ENCODE data around the gene TNFRSF25. TPM values are rescaled to one million over a fixed set of nuclear protein-coding genes. Genes with fewer than 3 reads are reported as not detected.
A peak's percentile ranks its signal among the peaks of the same experiment; 100 is the strongest.
"Not testable (repeated sequence)": the region's sequence is repeated elsewhere in the genome, so short reads cannot be mapped to it uniquely, and the experiment has no call there.

Gene TNFRSF25
- total and polyA plus RNA-seq, 11 donors: 4.7 to 17.5 (median 9.3) TPM

DNA sequence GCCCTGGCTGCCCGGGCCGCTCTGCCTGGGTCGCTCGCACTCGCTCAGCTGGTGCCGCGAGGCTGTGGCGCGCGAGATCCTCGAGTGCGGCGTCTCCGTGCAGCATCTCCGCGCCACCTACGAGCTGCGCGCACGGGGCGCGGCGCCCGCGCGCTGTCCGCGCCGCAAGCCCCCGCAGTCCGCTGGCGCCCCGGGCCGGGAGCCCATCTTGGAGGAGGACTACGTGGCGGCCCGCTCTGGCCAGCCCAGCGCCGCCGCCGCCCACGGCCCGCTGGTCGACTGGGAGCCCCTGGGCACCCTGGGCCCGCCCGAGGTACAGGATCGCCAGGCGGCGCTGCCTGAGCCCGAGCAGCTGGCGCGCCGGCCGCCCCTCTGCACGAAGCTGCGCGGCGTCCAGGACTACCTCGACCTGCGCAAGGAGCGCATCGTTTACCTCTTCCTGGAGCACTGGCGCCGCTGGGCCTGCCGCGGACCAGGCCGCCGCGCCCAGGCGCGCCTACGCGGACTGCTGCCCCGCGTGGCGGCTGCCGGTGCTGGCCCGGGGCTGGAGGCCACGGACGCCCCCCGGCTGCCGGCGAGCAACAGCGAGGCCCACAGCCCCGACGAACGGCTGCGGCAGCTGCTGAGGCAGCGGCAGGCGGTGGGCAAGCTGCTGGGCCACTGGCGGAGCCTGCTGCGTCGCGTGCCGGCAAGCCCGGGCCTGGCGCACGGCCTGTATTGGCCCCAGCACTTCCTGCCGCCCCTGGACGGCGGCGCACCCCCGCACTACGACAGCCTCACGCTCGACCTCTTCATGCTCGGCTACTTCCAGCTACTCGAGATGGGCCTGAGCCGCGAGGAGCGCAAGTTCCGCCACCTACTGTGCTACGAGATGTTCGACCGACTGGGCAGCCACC is 10.9 kb downstream of the TNFRSF25 start:
- H3K4me3 ChIP-seq: peak overlapping the region in 2 of 12 donors; percentile 2 to 30
- intact Hi-C loops (cut with DNase I): no loop called here
- H3K4me1 ChIP-seq: peaks cover 0 to 25% (median 3%) of the 10 kb centered on the region in 12 donors
- no peak for DNase-seq
- no peaks in the 10 kb centered on the region for H3K36me3 ChIP-seq
- 4 to 13% (median 5%) methylated on average over 51 to 115 of the region's 115 CpGs for WGBS, 4 donors
- no peak overlapping the region for H3K27ac ChIP-seq
- peak in 2 of 4 donors; percentile 26 to 46 for ATAC-seq
- TF ChIP-seq, protein P1, sequence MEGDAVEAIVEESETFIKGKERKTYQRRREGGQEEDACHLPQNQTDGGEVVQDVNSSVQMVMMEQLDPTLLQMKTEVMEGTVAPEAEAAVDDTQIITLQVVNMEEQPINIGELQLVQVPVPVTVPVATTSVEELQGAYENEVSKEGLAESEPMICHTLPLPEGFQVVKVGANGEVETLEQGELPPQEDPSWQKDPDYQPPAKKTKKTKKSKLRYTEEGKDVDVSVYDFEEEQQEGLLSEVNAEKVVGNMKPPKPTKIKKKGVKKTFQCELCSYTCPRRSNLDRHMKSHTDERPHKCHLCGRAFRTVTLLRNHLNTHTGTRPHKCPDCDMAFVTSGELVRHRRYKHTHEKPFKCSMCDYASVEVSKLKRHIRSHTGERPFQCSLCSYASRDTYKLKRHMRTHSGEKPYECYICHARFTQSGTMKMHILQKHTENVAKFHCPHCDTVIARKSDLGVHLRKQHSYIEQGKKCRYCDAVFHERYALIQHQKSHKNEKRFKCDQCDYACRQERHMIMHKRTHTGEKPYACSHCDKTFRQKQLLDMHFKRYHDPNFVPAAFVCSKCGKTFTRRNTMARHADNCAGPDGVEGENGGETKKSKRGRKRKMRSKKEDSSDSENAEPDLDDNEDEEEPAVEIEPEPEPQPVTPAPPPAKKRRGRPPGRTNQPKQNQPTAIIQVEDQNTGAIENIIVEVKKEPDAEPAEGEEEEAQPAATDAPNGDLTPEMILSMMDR (IDR thresholded peaks at IDR 0.05): peak in 3 of 12 donors; percentile 8 to 26 (median 24)
- no peak for TF ChIP-seq POLR2A (IDR thresholded peaks at IDR 0.05)
- no peaks in the 10 kb centered on the region for H3K9me3 ChIP-seq
- H3K27me3 ChIP-seq: peaks cover 22 to 93% (median 60%) of the 10 kb centered on the region in 9 donors

DNA sequence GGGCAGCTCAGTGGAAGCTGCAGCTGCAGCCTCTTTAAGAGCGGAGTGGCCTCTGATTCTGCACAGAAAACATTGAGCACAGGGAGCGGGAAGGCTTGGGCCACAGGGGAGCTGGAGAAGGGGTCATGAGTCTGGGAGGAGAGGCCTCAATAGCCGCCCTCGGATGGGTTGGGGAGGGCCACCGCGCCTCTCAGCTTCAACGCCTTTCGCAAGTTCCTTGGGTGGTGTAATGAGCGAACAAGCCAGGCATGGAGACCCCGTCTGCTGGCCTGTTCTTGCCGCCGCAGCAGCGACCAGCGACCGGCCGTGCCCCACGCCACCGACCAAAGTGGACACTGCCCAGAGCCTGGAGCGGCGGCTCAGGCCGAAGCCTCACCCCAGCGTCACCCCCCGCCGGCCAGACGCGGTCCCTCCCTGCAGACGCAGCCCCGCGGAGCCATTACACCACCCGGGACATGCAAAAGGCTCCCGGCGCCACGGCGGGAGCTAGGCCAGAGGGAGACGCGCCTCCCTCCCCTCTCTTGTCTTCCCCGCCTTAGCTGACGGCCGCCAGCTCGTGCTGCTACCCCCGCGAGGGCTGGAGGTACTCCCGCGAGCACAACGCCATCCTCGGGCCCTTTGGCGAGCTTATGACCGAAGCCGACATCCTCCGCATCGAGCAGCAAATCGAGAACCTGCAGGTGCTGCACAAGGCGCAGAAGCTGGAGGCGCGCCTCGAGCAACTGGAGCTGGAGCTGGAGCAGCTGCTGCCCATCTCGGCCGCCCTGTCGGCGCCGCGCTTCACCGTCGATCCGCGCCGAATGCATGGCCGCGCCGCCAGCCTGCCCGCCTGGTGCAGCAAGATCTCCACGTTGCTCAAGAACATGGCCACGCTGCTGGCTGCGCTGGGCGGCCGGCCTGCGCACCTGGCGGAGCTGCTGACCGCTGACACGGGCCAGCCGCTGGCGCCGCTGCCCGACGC is 11.8 kb downstream of the TNFRSF25 start:
- Histone ChIP-seq H3K27me3 (peaks cover 29 to 94% (median 69%) of the 10 kb centered on the region in 9 donors), H3K4me1 (peaks cover 0 to 22% (median 0%) of the 10 kb centered on the region in 12 donors), H3K4me3 (peak overlapping the region in 1 of 12 donors; percentile 30)
- H3K9me3 ChIP-seq; DNase-seq; H3K36me3 ChIP-seq; intact Hi-C loops (cut with DNase I); H3K27ac ChIP-seq; ATAC-seq: not testable (repeated sequence)
- WGBS, 4 donors: 5 to 13% (median 10%) methylated on average over 33 to 85 of the region's 85 CpGs

DNA sequence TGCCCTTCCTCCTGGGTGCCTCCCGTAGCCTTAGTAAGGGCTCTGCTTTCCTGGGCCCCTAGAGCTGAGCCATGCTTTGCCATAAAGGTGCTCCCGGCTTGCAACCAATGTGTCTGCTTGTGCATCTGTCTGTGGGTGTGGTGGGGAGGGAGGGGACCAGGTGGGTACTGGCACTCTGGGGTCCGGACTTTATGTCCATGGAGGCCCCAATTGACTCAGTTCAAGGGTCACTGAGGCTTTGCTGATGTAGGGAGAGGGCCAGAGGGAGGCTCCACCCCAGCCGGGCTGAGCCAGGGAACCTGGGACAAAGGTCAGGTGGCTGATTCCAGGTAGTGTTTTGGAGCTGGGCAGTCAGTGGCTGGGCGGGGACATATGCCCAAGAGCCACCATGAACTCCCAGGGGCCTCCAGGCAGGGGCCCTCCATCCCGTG is 15.0 kb downstream of the TNFRSF25 start:
- TF ChIP-seq, protein P1 (IDR thresholded peaks at IDR 0.05): no peak
- no peak for TF ChIP-seq POLR2A (IDR thresholded peaks at IDR 0.05)
- 52 to 74% (median 68%) methylated on average over 5 to 6 of the region's 6 CpGs for WGBS, 4 donors
- no peaks in the 10 kb centered on the region for H3K9me3 ChIP-seq
- H3K27me3 ChIP-seq: peaks cover 50 to 96% (median 85%) of the 10 kb centered on the region in 9 donors
- ATAC-seq (no peak), DNase-seq (no peak)
- intact Hi-C loops (cut with DNase I): no loop called here
- peaks cover 0 to 46% (median 1%) of the 10 kb centered on the region in 12 donors for H3K4me1 ChIP-seq
- H3K36me3 ChIP-seq: no peaks in the 10 kb centered on the region
- no peak overlapping the region for H3K27ac ChIP-seq
- H3K4me3 ChIP-seq: no peak overlapping the region

DNA sequence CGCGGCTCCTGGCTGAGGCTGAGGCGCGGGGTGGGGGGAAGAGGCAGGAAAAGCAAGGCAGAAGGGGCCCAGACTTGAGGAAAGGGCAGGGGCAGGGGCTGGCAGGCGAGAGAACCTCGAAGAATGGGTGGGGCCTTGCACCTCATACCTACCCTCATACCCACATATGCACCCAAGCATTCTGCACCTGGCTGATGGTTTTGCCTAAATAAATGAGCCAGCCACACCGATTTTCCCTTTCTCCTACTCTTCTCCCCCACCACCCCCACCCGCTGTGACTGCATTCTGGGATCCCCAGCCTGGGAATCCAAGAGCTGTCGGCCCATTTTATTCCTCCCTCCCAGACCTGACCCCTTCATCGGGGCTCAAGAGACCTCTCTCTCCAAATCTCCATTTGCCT is 15.5 kb downstream of the TNFRSF25 start:
- H3K27ac ChIP-seq; H3K9me3 ChIP-seq; intact Hi-C loops (cut with DNase I); H3K4me3 ChIP-seq; DNase-seq; H3K36me3 ChIP-seq; ATAC-seq: not testable (repeated sequence)
- H3K4me1 ChIP-seq: peaks cover 0 to 42% (median 1%) of the 10 kb centered on the region in 12 donors
- H3K27me3 ChIP-seq: peaks cover 50 to 94% (median 82%) of the 10 kb centered on the region in 9 donors
- 33 to 51% (median 42%) methylated on average over 10 of the region's 10 CpGs for WGBS, 4 donors

All from heart left ventricle (tissue), 16 donors.